Osteocyte (in vitro differentiated cells): Measurements from ENCODE around the gene ALG11. TPM values are rescaled to one million over a fixed set of nuclear protein-coding genes. Genes with fewer than 3 reads are reported as not detected.
"Not testable (repeated sequence)": the region's sequence is repeated elsewhere in the genome, so short reads cannot be mapped to it uniquely, and the experiment has no call there.

Experiments used
- DNase-seq: peaks from one replicate; pipeline ENCODE4 v3.0.0; 2021; ENCODE audit warnings: mixed read lengths; ENCODE audit not compliant: unreplicated experiment; ENCODE audit errors: extremely low spot score
- H3K27ac Mint-ChIP-seq: one replicate; pipeline ENCODE4 v1.8.0; 2021; ENCODE audit warnings: mild to moderate bottlenecking, mixed read lengths; ENCODE audit not compliant: unreplicated experiment
- H3K27me3 Mint-ChIP-seq: one replicate; pipeline ENCODE4 v1.8.0; 2021; ENCODE audit warnings: mixed read lengths; ENCODE audit not compliant: unreplicated experiment
- H3K36me3 Mint-ChIP-seq: one replicate; pipeline ENCODE4 v1.8.0; 2021; ENCODE audit warnings: mixed read lengths; ENCODE audit not compliant: unreplicated experiment
- H3K4me1 Mint-ChIP-seq: one replicate; pipeline ENCODE4 v1.8.0; 2021; ENCODE audit warnings: mixed read lengths; ENCODE audit not compliant: unreplicated experiment
- H3K4me3 Mint-ChIP-seq: one replicate; pipeline ENCODE4 v1.8.0; 2021; ENCODE audit warnings: mild to moderate bottlenecking, moderate library complexity, mixed read lengths; ENCODE audit not compliant: unreplicated experiment
- H3K9me3 Mint-ChIP-seq: one replicate; pipeline ENCODE4 v1.8.0; 2021; ENCODE audit warnings: mixed read lengths; ENCODE audit not compliant: unreplicated experiment
- CTCF ChIP-seq: fragments of 200-600 bp; sonication (generic); IDR thresholded peaks from 2 replicates; pipeline ENCODE4 v1.5.0; 2021; ENCODE audit warnings: antibody characterized with exemption, mild to moderate bottlenecking, moderate library complexity
- total RNA-seq: library from RNA; stranded (reverse); gene quantifications from 2 replicates; pipeline ENCODE4 v1.2.1, GENCODE V29; 2021

The ALG11 gene
- total RNA-seq, 1 donor from 2014 or later = 41.9 TPM

DNA sequence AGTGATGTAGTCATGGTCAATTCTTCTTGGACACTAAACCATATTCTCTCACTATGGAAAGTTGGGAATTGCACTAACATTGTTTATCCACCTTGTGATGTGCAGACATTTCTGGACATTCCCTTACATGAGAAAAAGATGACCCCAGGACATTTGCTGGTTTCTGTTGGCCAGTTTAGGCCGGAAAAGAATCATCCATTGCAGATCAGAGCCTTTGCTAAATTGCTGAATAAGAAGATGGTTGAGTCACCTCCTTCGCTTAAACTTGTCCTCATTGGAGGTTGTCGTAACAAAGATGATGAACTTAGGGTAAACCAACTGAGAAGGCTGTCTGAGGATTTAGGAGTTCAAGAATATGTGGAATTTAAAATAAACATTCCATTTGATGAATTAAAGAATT lies 12.3 kb downstream of the ALG11 start, which contains the start of gene UTP14C:
Gene UTP14C (plus strand): TSS at position 211 of the 400 bp plus-strand sequence. CDS start 4,114 bp downstream, outside the sequence.
- Mint-ChIP-seq H3K27me3 (no peaks in the 10 kb centered on the region), H3K36me3 (peaks cover 73% of the 10 kb centered on the region), H3K27ac (no peak within 1 kb of the TSS), H3K4me1 (no peaks in the 10 kb centered on the region), H3K4me3 (no peak within 1 kb of the TSS), H3K9me3 (peaks cover 20% of the 10 kb centered on the region)
- DNase-seq = no peak
- TF ChIP-seq CTCF = no peak

DNA sequence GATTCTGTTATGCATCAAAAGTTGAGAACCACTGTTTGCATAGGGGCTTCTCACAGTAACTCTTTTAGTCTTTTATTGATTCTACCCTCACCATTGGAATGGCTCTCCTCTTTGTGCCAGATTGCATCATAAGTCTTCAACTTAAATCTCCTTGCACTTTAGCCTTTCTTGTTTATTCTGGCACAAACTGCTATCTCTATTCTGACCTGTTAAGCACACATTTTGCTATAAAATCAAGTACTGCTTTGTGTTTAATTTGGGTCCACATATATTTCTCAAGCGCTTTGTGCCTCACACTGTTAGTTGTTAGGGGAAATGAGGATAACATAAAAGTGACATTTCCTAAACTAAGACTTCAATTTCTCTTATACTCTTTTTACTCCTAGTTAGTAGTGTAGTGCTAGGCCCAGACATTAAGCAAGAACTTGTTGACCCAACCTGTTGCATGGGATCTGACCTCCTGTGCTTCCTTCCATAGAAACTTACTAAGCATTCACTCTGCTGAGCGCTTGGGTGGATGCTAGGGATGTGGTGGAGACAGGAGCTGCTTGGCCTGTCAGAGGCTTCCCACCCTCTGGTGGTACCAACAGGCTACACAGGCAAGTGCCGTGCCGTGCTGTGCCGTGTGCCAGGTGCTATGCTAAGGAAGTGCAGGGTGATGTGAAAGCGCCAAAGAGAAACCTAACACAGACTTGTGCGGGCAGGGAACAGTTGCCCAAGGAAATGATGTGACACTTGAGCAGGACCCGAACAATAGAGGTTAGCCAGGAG lies 13.5 kb downstream of the ALG11 start:
- no peaks in the 10 kb centered on the region for H3K4me1 Mint-ChIP-seq
- H3K9me3 Mint-ChIP-seq = peaks cover 20% of the 10 kb centered on the region
- peaks cover 72% of the 10 kb centered on the region for H3K36me3 Mint-ChIP-seq
- TF ChIP-seq CTCF = no peak
- no peak overlapping the region for H3K27ac Mint-ChIP-seq
- H3K4me3 Mint-ChIP-seq = no peak overlapping the region
- H3K27me3 Mint-ChIP-seq = no peaks in the 10 kb centered on the region
- no peak for DNase-seq

GRCh38 chr13:52026246-52026626 lies 14.0 kb downstream of the ALG11 start:
- Mint-ChIP-seq H3K27me3 (no peaks in the 10 kb centered on the region), H3K27ac (no peak overlapping the region), H3K36me3 (peaks cover 66% of the 10 kb centered on the region), H3K9me3 (peaks cover 20% of the 10 kb centered on the region), H3K4me3 (no peak overlapping the region), H3K4me1 (no peaks in the 10 kb centered on the region)
- no peak for TF ChIP-seq CTCF
- no peak for DNase-seq

- no peaks in the 10 kb centered on the region for H3K4me1 Mint-ChIP-seq
- TF ChIP-seq CTCF = no peak
- H3K4me3 Mint-ChIP-seq = no peak overlapping the region
- peaks cover 65% of the 10 kb centered on the region for H3K36me3 Mint-ChIP-seq
- no peak overlapping the region for H3K27ac Mint-ChIP-seq
- DNase-seq = no peak
- H3K27me3 Mint-ChIP-seq = no peaks in the 10 kb centered on the region
- H3K9me3 Mint-ChIP-seq = peaks cover 20% of the 10 kb centered on the region
These were observed 15.6 kb downstream of the ALG11 start for GRCh38 chr13:52027832-52028231.

- H3K4me3 Mint-ChIP-seq = no peak overlapping the region
- H3K4me1 Mint-ChIP-seq = no peaks in the 10 kb centered on the region
- no peaks in the 10 kb centered on the region for H3K27me3 Mint-ChIP-seq
- DNase-seq = no peak
- H3K27ac Mint-ChIP-seq = no peak overlapping the region
- peaks cover 20% of the 10 kb centered on the region for H3K9me3 Mint-ChIP-seq
- TF ChIP-seq CTCF = no peak
- peaks cover 55% of the 10 kb centered on the region for H3K36me3 Mint-ChIP-seq
These were observed 17.4 kb downstream of the ALG11 start for GRCh38 chr13:52029569-52029968.

- not testable (repeated sequence) for H3K4me1 Mint-ChIP-seq, H3K27me3 Mint-ChIP-seq, H3K4me3 Mint-ChIP-seq, DNase-seq, H3K27ac Mint-ChIP-seq
- Mint-ChIP-seq H3K36me3 (peaks cover 46% of the 10 kb centered on the region), H3K9me3 (peaks cover 20% of the 10 kb centered on the region)
These were observed 18.2 kb downstream of the ALG11 start for GRCh38 chr13:52030401-52030800.
